Neural cell (in vitro differentiated cells): ENCODE data around the gene BMP2K. TPM values are rescaled to one million over a fixed set of nuclear protein-coding genes. Genes with fewer than 3 reads are reported as not detected.

Source experiments
- H2AFZ ChIP-seq: fragments of 200-600, 300-800 bp; sonication (generic), shearing (Covaris generic); 2 replicates; pipeline ENCODE4 v1.6.0; 2014; ENCODE audit warnings: low read depth, mild to moderate bottlenecking, antibody characterized with exemption, low read length, moderate library complexity
- H3F3A ChIP-seq: fragments of 200-600 bp; shearing (Covaris generic); 2 replicates; pipeline ENCODE4 v1.6.1; 2016; ENCODE audit warnings: mild to moderate bottlenecking, moderate library complexity, mixed read lengths, antibody characterized with exemption, low read length; ENCODE audit not compliant: insufficient read depth, poor library complexity, severe bottlenecking
- H3K27ac ChIP-seq: fragments of 200-600, 300-800 bp; sonication (generic), shearing (Covaris generic); 2 replicates; pipeline ENCODE4 v1.5.1; 2014; ENCODE audit warnings: mild to moderate bottlenecking, low read length, moderate library complexity
- H3K27me3 ChIP-seq: fragments of 300-800, 200-600 bp; sonication (generic), shearing (Covaris generic); 2 replicates; pipeline ENCODE4 v1.6.0; 2014; ENCODE audit warnings: mild to moderate bottlenecking, low read depth, low read length, moderate library complexity; ENCODE audit not compliant: insufficient read depth
- H3K36me3 ChIP-seq: fragments of 300-800, 200-600 bp; sonication (generic), shearing (Covaris generic); 2 replicates; pipeline ENCODE4 v1.5.1; 2014; ENCODE audit warnings: mild to moderate bottlenecking, antibody characterized with exemption, low read length, moderate library complexity; ENCODE audit not compliant: insufficient read depth
- H3K4me2 ChIP-seq: fragments of 300-800, 200-600 bp; sonication (generic), shearing (Covaris generic); 2 replicates; pipeline ENCODE4 v1.6.0; 2014; ENCODE audit warnings: mild to moderate bottlenecking, low read length
- H3K4me3 ChIP-seq: fragments of 300-800, 200-600 bp; sonication (generic), shearing (Covaris generic); 2 replicates; pipeline ENCODE4 v1.5.1; 2014; ENCODE audit warnings: mild to moderate bottlenecking, low read length, moderate library complexity
- H3K79me2 ChIP-seq: fragments of 200-600 bp; shearing (Covaris generic); replicated peaks from 2 replicates; pipeline ENCODE4 v1.6.0; 2014; ENCODE audit warnings: mild to moderate bottlenecking, low read length, moderate library complexity; ENCODE audit not compliant: insufficient read depth
- H3K9ac ChIP-seq: fragments of 300-800, 200-600 bp; sonication (generic), shearing (Covaris generic); 2 replicates; pipeline ENCODE4 v1.6.1; 2016; ENCODE audit warnings: mild to moderate bottlenecking, low read length, mixed read lengths
- H3K9me2 ChIP-seq: fragments of 200-600 bp; shearing (Covaris generic); 2 replicates; pipeline ENCODE4 v1.6.1; 2016; ENCODE audit warnings: mild to moderate bottlenecking, low read length, mixed read lengths; ENCODE audit not compliant: insufficient read depth
- H3K9me3 ChIP-seq: fragments of 200-600, 300-800 bp; sonication (generic), shearing (Covaris generic); 2 replicates; pipeline ENCODE4 v1.6.1; 2016; ENCODE audit warnings: mild to moderate bottlenecking, mixed run types, low read length, moderate library complexity, mixed read lengths
- H4K20me1 ChIP-seq: fragments of 200-600 bp; shearing (Covaris generic); 2 replicates; pipeline ENCODE4 v1.6.1; 2016; ENCODE audit warnings: mild to moderate bottlenecking, mixed run types; ENCODE audit not compliant: insufficient read depth
- EP300 ChIP-seq: fragments of 450-650 bp; conservative IDR thresholded peaks from 2 replicates; pipeline ENCODE4 v1.6.1; 2014; ENCODE audit warnings: antibody characterized with exemption, mild to moderate bottlenecking, moderate library complexity; ENCODE audit not compliant: poor library complexity, severe bottlenecking
- EZH2 ChIP-seq: fragments of 200-600, 300-800 bp; shearing (Covaris generic), sonication (generic); IDR thresholded peaks from 2 replicates; pipeline ENCODE4 v1.6.1; 2014; ENCODE audit warnings: antibody characterized with exemption, low read length, borderline replicate concordance, mild to moderate bottlenecking; ENCODE audit not compliant: insufficient read depth, poor library complexity, severe bottlenecking
- MXI1 ChIP-seq: fragments of 450-650 bp; conservative IDR thresholded peaks from 2 replicates; pipeline ENCODE4 v1.6.1; 2014; ENCODE audit warnings: antibody characterized with exemption, mild to moderate bottlenecking; ENCODE audit not compliant: poor library complexity, severe bottlenecking
- POLR2AphosphoS5 ChIP-seq: IDR thresholded peaks from 2 replicates; pipeline ENCODE4 v1.6.1; 2012
- RAD21 ChIP-seq: fragments of 450-650 bp; conservative IDR thresholded peaks from 2 replicates; pipeline ENCODE4 v1.6.1; 2014; ENCODE audit warnings: antibody characterized with exemption, mild to moderate bottlenecking, moderate library complexity
- REST ChIP-seq: IDR thresholded peaks from 2 replicates; pipeline ENCODE4 v1.6.1; 2012; ENCODE audit warnings: borderline replicate concordance
- SMC3 ChIP-seq: fragments of 450-650 bp; conservative IDR thresholded peaks from 2 replicates; pipeline ENCODE4 v1.6.1; 2014; ENCODE audit warnings: antibody characterized with exemption, mild to moderate bottlenecking, moderate library complexity; ENCODE audit not compliant: poor library complexity
- TAF1 ChIP-seq: IDR thresholded peaks from 2 replicates; pipeline ENCODE4 v1.6.1; 2012; ENCODE audit warnings: low read depth
- polyA plus RNA-seq: library from polyadenylated mRNA; depleted of rRNA; stranded (reverse); fragments of >200 nt; gene quantifications from 2 replicates; pipeline ENCODE4 v1.2.3, GENCODE V29; 2014
- TF ChIP-seq, protein P1 (sequence below): fragments of 450-650 bp; IDR thresholded peaks from 2 replicates; pipeline ENCODE4 v1.5.1; 2014; ENCODE audit warnings: antibody characterized with exemption, mild to moderate bottlenecking, moderate library complexity; ENCODE audit not compliant: poor library complexity, severe bottlenecking

Gene BMP2K
- polyA plus RNA-seq, 1 donor from 2014 or later: 14.7 TPM

GRCh38 chr4:78938474-78938867 lies 162.3 kb downstream of the BMP2K start:
- peak overlapping the region; percentile 86 for H3K9ac ChIP-seq
- no peaks in the 10 kb centered on the region for H3K27me3 ChIP-seq
- TF ChIP-seq EP300: no peak
- TF ChIP-seq REST: peak; percentile 32
- TF ChIP-seq RAD21: no peak
- H3K4me2 ChIP-seq: peak overlapping the region; percentile 68
- H3K4me3 ChIP-seq: peak overlapping the region; percentile 83
- no peaks in the 10 kb centered on the region for H4K20me1 ChIP-seq
- H3K27ac ChIP-seq: peak overlapping the region; percentile 49
- peak overlapping the region; percentile 78 for H2AFZ ChIP-seq
- no peaks in the 10 kb centered on the region for H3F3A ChIP-seq
- no peaks in the 10 kb centered on the region for H3K9me2 ChIP-seq
- peaks cover 16% of the 10 kb centered on the region for H3K79me2 ChIP-seq
- no peaks in the 10 kb centered on the region for H3K36me3 ChIP-seq
- H3K9me3 ChIP-seq: no peaks in the 10 kb centered on the region

DNA sequence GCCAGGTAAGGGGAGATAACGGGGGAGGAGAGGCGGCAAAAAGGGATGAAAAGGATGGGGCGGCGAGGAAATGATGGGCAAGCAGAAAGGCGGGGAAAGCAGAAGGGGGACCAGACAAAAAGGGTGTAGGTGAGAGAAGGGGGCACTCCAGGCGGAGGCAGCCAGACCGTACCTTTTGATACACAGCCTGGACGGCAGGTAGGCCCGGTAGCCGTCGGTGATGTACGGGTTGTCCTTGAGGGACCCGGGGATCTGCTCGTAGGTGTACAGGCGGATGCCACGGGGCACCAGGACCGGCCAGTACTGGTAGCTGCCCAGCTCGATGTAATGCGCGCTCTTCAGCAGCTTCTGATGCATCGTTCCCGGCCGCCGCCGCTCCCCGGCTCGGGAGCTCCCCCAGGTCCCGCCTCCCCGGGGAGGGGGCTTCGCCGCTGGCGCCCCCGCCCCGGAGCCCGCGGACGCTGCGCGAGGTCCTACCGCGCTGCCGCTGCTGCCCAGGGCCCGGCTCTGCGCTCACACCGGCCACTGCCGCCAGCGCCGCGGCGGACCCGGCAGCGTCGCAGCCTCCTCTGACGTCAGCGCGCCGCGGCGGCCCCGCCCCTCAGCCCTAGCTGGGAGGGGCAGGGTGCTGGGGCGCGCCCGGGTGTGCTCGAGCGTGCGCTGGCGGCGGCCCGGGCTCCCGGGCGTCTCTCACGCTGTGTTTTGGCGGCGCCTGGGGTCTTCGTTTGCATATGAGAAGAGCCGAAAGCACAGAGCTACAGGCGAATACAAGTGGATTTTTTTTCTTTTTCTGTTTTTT lies 162.9 kb downstream of the BMP2K start, which contains the start of gene PAQR3:
Gene PAQR3 (minus strand): TSS at position 571 of the 799 bp plus-strand sequence. CDS start 214 bp downstream, at position 357.
- Histone ChIP-seq H3K4me3 (peak within 1 kb of the TSS; percentile 83), H3K9me3 (no peaks in the 10 kb centered on the region), H3K27ac (peak within 1 kb of the TSS; percentile 49), H3F3A (no peaks in the 10 kb centered on the region), H3K9ac (peak within 1 kb of the TSS; percentile 86), H3K79me2 (peaks cover 16% of the 10 kb centered on the region), H3K27me3 (no peaks in the 10 kb centered on the region), H2AFZ (peak within 1 kb of the TSS; percentile 78), H3K4me2 (peak within 1 kb of the TSS; percentile 88), H3K36me3 (no peaks in the 10 kb centered on the region), H3K9me2 (no peaks in the 10 kb centered on the region), H4K20me1 (no peaks in the 10 kb centered on the region)
- TF ChIP-seq EZH2 (no peak), MXI1 (no peak), EP300 (peak; percentile 53), TAF1 (no peak), RAD21 (peak; percentile 20), POLR2AphosphoS5 (peak; percentile 86), SMC3 (no peak), REST (no peak)
- TF ChIP-seq, protein P1, sequence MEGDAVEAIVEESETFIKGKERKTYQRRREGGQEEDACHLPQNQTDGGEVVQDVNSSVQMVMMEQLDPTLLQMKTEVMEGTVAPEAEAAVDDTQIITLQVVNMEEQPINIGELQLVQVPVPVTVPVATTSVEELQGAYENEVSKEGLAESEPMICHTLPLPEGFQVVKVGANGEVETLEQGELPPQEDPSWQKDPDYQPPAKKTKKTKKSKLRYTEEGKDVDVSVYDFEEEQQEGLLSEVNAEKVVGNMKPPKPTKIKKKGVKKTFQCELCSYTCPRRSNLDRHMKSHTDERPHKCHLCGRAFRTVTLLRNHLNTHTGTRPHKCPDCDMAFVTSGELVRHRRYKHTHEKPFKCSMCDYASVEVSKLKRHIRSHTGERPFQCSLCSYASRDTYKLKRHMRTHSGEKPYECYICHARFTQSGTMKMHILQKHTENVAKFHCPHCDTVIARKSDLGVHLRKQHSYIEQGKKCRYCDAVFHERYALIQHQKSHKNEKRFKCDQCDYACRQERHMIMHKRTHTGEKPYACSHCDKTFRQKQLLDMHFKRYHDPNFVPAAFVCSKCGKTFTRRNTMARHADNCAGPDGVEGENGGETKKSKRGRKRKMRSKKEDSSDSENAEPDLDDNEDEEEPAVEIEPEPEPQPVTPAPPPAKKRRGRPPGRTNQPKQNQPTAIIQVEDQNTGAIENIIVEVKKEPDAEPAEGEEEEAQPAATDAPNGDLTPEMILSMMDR: peak; percentile 30
